ENCODE measurements around the gene FCSK.

Gene FCSK

DNA sequence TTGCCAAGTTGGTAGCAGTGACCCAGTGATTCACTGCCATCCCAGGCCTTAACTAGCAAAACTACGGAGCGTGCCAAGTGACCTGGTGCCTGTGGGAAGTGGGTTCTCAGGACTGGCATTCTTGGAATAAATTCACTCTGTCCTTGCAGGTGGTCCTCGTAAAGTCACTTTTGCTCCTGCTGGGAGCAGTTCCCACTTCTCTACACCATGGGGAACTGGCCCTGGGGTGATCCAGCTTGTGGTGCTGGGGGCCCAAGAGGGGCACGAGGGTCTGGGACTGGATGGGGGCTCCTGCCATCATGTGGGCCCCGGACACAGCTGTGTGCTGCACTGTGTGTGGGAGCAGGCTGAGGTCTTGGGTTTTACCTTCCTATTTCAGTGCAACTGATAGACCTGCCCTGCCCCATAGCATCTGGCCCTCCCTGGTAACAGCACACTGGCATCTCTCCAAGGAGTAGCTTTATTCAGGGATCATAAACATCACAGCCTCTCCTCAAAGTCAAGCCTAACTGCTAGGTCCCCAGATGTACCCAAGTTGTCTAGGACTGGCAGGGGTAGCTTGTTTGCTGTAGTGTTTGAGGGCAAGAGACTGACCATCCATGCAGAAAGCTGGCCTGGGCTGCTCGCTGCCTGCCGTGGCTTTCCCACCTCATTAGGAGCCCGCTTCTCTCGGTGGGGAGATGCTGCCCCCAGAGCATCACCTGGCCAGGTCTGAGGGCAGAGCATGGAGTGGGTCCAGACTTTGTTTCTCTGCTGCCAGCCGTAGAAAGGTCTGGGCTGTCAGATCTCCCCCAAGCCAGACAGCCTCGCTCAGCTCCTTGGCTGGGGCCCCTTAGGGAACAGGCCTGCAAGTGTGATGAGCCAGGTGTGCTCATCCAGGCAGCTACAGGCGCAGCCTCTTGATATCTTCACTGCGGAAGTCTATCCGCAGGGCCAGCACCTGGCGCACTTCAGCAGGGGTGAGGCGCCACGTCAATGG is 26.0 kb downstream of the FCSK start:
- no peak for DNase-seq (ENCODE audit: low read depth in 2 of 2)

DNA sequence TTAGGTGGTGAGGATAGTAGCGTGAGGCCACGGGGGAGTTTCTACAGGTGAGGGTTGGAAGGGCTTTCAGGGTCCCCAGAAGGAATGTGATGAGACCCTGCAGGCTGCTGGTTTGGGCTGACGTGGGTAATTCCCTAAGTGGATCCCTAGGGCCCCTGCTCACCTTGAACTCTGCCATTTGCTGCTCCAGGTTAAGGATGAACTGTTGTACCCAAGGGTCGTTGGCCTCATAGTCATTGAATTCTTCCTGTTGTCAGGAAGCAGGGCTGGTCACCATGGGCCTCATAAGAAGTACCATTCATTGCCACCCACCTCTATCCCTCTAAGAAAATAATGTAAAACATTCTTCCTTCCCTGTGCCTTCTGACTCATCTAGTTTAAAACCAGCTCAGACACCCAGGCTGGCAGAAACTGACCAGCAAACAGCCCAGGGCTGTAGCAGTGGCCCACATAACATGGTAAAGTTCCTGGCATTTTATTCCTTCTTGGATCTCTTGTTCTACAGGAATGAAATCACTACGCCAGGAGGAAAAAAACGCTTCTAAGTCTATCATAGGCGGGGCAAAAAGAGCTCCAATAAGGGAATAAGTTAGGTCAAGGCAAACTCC is 27.6 kb downstream of the FCSK start:
- no peak for DNase-seq (ENCODE audit: low read depth in 2 of 2)

DNA sequence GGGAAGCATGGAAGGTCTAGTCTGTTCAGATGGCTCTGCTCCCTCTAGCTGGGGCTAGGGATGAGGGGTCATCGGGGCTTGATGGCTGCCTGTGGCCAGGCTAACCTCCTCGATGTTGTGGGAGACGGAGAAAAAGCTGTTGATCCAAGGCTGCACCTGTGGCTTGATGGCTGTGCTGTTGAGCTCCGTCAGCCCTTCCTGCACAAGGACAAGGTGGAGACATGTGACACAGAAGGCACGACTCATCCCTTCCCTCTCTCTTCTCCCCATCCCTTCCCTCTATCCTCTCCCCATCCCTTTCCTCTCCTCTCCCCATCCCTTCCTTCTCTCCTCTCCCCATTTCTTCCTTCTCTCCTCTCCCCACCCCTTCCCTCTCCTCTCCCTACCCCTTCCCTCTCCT is 28.2 kb downstream of the FCSK start:
- no peak for DNase-seq (ENCODE audit: low read depth in 2 of 2)

DNA sequence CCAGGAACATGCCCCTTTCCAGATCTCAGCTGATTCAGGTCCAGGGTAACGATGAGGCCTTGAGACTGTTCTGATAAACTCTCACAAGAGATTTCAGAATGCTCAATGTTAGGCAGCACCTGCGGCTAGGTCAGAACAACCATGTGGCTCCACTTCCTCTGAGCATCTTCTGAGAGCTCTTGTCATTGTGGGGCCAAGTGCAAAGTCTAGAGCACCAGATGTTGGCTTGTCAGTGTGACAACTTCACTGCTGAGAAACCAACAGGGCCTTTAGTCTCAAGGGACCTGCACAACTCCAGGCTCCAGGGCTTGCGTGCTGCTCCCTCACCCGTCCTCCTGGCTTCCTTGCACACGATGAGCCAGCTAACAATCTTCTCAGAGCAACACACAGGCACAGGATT is 29.0 kb downstream of the FCSK start:
- DNase-seq (ENCODE audit: low read depth in 2 of 2) = no peak

DNA sequence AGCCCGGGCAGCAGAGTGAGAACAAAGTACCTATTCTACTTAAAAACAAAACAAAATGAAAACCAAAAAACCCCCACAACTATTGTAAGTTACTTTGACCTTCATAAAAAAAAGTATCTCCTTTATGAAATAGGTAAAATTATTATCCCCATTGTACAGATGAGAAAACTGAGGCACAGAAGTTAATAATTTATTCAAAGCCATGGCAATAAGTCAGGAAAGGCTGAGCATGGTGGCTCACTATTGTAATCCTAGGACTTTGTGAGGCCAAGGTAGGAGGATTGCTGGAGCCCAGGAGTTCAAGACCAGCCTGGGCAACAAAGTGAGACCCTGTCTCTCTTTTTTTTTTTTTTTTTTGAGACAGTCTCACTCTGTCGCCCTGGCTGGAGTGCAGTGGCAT is 30.5 kb downstream of the FCSK start:
- no peak for DNase-seq (ENCODE audit: low read depth in 2 of 2)

DNA sequence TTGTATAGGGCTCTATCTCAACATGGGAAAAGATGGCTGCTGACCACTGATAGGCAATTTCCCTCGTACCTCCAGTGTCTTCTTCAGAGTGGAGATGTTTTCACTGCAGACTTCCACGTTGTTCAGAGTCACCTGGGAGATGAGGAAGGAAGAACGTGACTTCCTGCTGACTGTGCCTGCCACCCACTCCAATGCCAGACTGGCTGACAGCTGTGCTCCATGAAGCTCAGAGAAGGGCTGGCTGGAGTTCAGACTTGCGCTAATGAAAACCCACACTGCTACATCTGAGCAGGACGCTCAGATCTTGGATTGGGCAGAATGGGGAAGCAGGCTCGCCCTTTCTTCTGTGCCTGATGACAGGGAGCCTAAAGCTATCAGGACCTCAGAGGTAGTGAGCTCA is 35.9 kb downstream of the FCSK start:
- no peak for DNase-seq (ENCODE audit: low read depth in 2 of 2)

DNA sequence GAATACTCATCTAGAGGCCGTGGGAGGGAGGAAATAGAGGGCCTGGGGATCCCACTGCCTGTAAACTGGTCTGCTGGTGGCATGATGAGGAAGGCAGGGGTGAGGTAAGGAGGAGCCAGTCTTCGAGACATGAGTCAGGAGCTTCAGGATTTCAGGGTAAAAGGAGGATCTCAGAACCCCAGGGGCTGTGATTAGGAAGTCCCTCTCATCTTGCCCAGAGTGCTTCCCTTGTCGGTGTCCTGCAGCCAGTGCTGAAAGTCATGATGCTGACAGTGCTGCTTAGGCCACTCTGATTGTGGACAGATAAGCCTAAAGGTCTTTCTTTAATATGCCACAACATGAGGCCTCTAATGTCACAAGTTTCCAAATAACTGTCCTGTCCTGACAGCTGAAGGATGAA is 39.4 kb downstream of the FCSK start:
- no peak for DNase-seq (ENCODE audit: low read depth in 2 of 2)

DNA sequence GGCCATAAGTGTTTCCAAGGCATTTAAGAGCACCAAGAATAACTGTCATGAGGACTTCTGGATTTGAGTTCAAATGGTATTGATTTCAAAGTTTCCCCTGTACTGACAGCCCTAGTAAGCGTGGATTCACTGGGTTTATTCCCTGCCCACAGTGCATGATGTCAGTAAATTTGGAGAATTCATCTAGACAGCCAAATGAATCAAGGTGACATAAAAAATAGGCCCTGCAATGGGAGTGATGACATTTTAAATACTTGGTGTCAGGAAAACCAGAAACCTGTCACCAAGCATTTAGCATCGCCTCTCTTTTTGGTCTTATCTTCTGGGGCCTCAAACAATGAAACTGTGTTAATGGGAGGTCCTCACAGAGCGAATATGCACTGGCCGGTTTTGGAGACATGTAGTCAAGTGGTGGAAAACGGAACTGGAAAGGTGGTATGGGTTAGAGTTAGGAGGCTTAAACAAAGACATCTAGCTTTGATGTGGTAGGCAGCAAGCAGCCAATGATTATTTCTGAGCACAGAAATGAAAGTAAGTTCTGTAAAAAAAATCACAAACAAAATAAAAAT is 39.9 kb downstream of the FCSK start:
- no peak for DNase-seq (ENCODE audit: low read depth in 2 of 2)

DNA sequence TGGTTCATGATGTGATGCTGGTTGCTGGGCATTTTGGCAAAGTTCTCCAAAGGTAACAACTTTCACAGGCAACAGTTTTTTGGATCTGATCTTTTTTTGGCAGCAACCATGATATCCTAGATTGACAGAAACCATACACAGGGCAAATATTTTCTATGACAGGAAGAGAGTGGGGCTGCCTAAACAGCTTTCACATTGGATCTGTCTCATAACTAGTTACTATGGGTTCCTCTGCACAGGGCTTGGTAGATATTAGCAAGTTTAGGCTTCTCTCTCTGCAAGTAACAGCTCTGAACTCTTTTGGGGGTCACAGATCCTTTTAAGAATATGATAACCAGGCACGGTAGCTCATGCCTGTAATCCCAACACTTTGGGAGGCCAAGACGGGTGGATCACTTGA is 40.4 kb downstream of the FCSK start:
- no peak for DNase-seq (ENCODE audit: low read depth in 2 of 2)

DNA sequence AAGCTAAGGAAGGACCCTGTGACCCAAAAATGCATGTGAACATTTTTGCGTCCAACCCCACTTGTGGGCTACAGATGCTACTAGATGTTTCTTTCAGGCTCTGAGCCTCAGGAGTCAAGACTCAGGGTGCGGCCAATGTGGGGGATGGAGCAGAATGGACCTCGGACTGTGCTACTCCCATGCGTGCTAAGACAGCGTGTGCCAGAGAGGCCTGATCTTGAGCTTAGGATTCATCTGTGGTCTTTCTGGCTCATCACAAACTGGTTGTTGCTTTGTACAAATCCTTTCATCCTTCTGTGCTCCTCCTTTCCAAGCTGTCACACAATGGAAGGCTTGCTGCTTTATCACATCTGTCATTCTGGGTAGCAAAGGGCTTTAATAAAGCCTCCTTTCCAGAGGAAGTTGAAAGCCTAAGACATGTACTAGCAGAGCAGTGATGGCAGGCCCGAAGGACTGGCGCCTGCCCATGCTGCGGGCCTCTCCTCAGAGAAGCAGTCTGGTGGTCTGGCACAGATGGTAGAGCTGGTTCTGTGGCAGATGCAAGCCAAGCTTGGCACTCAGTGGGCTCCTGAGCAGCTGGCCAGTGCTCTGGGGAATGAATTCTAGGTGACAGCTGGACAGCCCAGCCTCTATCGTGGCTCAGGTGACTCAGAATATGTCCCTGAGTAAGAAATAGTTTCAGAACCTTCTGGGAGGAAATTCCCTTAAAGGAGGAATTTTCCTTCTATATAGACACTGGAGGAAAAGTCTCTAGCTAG is 41.2 kb downstream of the FCSK start:
- DNase-seq (ENCODE audit: low read depth in 2 of 2) = no peak

DNA sequence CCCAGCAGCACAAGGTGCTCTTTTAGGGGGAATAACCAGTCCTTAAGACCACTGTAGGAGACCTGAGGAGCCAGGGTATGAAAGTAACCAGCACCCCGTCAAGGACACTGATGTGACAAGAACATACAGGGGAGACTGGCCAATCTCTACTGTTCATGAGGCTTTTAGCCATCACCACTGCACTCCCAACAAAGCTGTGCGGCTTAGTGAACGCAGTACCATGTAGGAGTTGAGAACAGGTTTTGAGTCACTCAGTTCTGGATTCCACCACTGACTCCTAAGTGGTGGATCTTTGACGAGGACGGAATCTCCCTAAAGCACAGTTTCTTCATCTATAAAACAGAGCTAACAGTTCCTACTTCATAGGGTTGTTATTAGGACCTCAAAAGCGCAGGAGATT is 42.1 kb downstream of the FCSK start:
- DNase-seq (ENCODE audit: low read depth in 2 of 2) = peak in 1 of 2 donors; percentile 28

DNA sequence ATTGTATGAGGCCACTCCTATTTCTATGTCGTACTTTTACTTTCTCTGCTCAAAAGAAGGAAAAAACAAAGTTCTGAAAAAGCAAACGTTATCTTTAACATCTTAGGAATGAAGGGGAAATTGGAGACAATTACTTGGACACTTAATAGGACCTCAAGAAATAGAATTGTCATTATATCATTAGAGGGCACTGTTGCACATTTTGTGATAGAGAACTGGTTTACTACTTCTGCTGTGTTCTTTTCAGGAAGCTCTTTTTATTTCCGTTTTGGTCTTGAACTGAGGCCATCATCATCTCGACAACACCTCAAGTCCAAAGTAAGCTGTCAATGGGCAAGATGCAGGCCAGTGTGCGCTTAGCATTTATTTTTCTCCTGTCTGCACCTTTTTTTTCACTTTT is 54.4 kb downstream of the FCSK start:
- DNase-seq (ENCODE audit: low read depth in 2 of 2) = no peak

DNA sequence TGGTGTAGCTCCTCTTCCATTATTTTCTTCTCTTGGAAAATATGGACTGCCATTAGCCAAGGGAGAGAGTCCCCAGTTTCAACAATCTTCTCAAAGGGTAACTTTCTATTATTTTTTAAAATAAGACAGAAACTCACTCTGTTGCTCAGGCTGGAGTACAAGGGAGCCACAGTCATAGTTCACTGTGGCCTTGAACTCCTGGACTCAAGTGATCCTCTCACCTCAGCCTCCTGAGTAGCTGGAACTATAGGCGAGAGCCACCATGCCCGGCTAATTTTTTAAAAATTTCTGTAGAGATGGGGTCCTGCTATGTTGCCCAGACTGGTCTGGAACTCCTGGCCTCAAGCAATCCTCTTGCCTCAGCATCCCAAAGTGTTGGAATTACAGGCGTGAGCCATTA is 55.8 kb downstream of the FCSK start:
- DNase-seq (ENCODE audit: low read depth in 2 of 2) = no peak

DNA sequence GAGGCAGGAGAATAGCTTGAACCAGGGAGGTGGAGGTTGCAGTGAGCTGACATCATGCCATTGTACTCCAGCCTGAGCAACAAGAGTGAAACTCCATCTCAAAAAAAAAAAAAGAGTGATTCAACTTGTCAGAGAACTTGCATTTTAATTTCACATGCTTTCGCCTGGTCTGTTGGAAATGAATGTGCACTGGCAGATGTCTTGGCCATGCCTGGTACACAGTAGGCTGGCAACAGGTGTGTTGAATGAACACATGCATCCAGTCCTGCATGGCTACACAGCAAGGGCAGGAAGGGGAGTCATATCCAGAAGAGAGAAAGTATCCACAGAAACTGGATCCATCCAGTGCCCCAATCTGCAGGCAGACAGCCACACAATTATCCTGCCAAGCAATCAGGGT is 57.4 kb downstream of the FCSK start:
- no peak for DNase-seq (ENCODE audit: low read depth in 2 of 2)

DNA sequence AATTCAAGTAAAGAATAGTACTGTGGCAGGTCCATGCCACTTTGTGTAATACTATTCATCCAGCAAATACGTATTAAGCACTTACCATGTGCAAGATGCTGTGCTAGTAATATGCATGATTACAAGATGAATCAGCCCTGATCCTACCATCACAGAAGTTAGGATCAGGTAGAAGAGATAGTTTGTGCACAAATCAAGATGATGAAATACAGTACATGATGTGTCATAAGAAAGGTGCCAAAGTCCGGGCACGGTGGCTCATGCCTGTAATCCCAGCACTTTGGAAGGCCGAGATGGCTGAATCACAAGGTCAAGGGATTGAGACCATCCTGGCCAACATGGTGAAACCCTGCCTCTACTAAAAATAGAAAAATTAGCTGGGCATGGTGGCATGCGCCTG is 58.1 kb downstream of the FCSK start:
- DNase-seq (ENCODE audit: low read depth in 2 of 2) = no peak

DNA sequence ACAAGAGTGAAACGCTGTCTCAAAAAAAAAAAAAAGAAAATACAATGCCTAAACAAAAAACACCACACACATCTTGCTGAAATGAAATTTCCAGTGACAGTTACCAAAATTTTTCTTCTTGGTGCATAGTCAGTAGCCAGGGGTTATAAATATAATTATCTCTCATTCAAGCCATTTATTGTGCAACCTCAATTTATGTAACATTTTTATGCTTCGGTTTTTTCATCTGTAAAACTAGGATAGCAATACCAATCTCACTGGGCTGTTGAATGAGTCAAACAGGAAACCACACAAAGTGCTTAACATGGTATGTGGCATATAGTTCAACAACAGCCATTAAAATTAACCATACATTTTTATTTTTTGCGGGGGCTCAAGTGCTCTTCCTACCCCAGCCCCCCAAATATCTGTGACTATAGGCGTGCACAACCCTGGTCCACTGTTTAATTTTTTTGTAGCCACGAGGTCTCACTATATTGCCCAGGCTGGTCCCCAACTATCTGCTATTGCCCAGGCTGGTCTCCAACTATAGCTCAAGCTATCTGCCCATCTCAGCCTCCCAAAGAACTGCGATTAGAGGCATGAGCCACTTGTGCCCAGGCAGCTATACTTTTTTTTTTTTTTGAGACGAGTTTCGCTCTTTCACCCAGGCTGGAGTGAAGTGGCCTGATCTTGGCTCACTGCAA is 66.4 kb downstream of the FCSK start:
- DNase-seq (ENCODE audit: low read depth in 2 of 2) = no peak

DNA sequence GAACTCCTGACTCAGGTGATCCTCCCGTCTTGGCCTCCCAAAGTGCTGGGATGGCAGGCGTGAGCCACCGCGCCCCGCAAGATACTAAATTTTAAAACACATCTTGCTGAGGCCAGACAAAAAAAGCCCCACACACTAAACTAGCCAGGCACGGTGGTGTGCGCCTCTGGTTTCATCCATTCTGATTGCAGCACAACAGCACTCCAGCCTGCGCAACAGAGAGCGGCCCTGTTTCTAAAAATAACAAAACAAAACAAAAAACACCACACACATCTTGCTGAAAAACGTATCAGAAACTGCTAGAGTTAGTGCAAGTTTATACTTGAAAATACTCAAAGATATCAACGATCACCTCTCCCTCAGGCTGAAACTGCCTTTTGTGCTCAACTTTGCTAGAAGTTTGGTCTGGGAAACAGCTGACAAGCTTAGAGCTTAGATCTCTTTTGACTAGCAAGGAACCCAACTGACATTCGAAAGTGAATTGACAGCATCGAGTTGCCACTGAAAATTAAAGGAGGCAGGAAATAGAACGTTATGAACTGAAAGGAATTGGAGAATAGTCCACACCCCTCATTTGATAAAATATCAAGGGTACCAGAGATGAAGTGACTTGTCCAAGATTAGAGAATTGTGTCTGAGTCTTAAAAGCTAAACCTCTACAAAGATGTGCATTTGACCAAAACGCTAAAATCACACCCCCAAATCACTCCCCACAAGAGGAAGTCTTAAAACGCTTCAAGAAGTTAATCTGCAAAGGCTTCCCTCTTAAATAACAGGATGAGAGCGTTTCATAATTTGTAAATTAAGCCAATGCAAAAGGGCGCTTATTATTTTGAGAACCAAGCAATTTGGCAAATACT is 68.1 kb downstream of the FCSK start:
- no peak for DNase-seq (ENCODE audit: low read depth in 2 of 2)

DNA sequence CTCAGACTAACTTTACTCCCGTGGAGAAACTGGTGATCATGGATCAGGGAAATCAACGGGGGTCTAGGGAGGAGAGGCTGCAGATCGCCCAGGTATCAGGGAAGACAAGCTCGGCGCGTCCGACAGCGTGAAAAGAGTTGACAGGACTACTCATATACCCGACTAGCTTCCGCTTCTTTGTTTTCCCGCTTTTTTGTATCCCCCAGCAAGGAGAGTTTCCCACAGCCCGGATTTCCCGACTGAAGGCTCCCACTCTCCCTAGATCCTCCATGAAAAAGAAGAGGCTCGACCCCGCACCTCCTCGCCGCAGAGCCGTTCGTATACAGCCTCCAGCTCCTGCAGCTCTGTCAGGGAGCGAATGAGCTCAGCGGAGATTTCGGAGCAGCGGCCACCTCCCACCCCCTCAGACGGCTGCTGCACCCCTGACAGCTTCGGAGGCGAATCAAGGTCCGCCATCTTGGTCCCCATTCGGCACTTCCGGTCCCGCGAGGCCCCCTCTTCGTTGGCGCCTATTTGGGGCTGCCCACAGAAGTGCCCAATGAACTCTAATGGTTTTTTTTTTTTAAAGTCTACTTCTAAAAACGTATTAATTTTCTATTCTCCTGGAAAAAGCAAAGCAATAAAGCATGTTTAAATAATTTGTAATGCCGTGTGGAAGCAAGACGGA is 68.8 kb downstream of the FCSK start, which contains the start of gene COG4:
Gene COG4, minus strand, starts transcription at position 479 of the 667 bp plus-strand sequence. Its CDS starts 11 bp downstream, at position 468.
- DNase-seq (ENCODE audit: low read depth in 2 of 2) = peak; percentile 85 to 90

DNA sequence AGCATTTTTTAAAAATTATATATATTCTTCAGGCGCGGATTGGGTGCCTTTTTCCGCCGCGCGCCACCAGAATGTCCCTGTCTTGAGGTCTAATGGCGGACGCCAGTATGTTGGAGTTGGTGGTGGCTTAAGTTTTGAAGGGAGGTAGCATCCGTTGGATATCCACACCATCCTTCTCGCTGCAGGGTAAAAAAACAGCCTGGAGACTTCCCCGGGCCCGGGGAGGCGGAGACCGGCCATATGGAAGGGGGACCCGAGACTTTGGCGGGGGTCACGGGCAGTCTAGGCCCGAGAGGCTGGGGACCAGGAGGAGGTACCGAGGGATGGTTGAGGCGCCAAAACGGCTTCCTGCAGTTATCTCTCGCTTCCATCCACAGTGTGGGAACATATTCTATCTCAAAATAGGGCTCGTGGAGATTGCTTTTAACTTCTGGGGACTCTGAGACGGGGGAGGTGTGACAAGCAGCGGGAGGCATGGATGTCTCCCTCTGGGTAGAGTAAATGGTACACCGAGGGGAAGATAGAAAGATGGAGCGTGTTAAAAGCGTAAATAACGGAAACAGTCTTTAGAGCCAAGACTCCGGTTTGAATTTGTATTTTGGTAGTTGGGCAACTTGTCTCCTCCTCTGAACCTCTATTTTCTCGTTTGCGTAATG is 69.5 kb downstream of the FCSK start, which contains the start of gene SF3B3:
Gene SF3B3, plus strand, starts transcription at position 74 of the 656 bp plus-strand sequence. CDS start 2,841 bp downstream, outside the sequence.
- DNase-seq (ENCODE audit: low read depth in 2 of 2) = peak; percentile 51 to 58
